Lung (tissue), 12 donors: ENCODE results near the gene RCN2. TPM values are rescaled to one million over a fixed set of nuclear protein-coding genes. Genes with fewer than 3 reads are reported as not detected.
A peak's percentile ranks its signal among the peaks of the same experiment; 100 is the strongest.

Experiments used
- ATAC-seq: fragments of 200-7000 bp; cut with Tn5 transposase; one replicate; pipeline ENCODE4 v1.9.1; 2020; ENCODE audit warnings: moderate number of reproducible peaks; ENCODE audit not compliant: insufficient read depth, low FRiP score
- DNase-seq, 3 donors: peaks; one replicate each; pipeline ENCODE4 v3.0.0-alpha.2; 2013 to 2017
- H3K27ac ChIP-seq, 2 donors: one replicate each; pipeline ENCODE4 v1.5.1; 2013; ENCODE audit warnings: mild to moderate bottlenecking in 2 of 2, moderate library complexity in 2 of 2, control low read depth in 1 of 2, inconsistent platforms in 1 of 2, low read depth in 1 of 2, low read length in 1 of 2
- H3K27me3 ChIP-seq, 3 donors: one replicate each; pipeline ENCODE4 v1.5.1; 2013; ENCODE audit warnings: low read length in 2 of 3; ENCODE audit not compliant: control insufficient read depth in 3 of 3, insufficient read depth in 3 of 3
- H3K36me3 ChIP-seq, 4 donors: one replicate each; pipeline ENCODE4 v1.5.1; 2013; ENCODE audit warnings: low read length in 4 of 4, mild to moderate bottlenecking in 1 of 4, moderate library complexity in 1 of 4; ENCODE audit not compliant: control insufficient read depth in 4 of 4, insufficient read depth in 4 of 4
- H3K4me1 ChIP-seq, 5 donors: one replicate each; pipeline ENCODE4 v1.5.1; 2013; ENCODE audit warnings: low read length in 5 of 5, mild to moderate bottlenecking in 2 of 5, moderate library complexity in 1 of 5; ENCODE audit not compliant: control insufficient read depth in 5 of 5, insufficient read depth in 5 of 5
- H3K4me3 ChIP-seq: one replicate; pipeline ENCODE4 v1.5.1; 2013; ENCODE audit warnings: mild to moderate bottlenecking, control low read depth, moderate library complexity
- H3K9ac ChIP-seq, 2 donors: one replicate each; pipeline ENCODE4 v1.5.1; 2013; ENCODE audit warnings: low read length in 2 of 2, control low read depth in 1 of 2; ENCODE audit not compliant: insufficient read depth in 1 of 2
- H3K9me3 ChIP-seq, 4 donors: one replicate each; pipeline ENCODE4 v1.5.1; 2013; ENCODE audit warnings: low read length in 3 of 4, mild to moderate bottlenecking in 1 of 4, moderate library complexity in 1 of 4; ENCODE audit not compliant: control insufficient read depth in 4 of 4, insufficient read depth in 3 of 4
- WGBS, 2 donors: extraction: QIAGEN DNeasy Blood & Tissue Kit; methylation state at CpG; one replicate each; pipeline ENCODE4 v1.1.7; 2013; 5-methylcytosine and 5-hydroxymethylcytosine counted together
- polyA plus RNA-seq, 2 donors: library from polyadenylated mRNA; stranded (reverse); fragments of 200-250 nt; gene quantifications; one replicate each; pipeline ENCODE4 v1.2.1, GENCODE V29; 2013
- total RNA-seq, 2 donors: library from RNA; depleted of rRNA in 1 of 2; stranded (reverse); fragments of >200 nt in 1 of 2; gene quantifications; one replicate each; pipeline ENCODE4 v1.2.1, GENCODE V29; 2014 to 2021
- TF ChIP-seq, protein P1 (sequence below): IDR thresholded peaks from 2 replicates; pipeline ENCODE4 v1.5.1; 2012; ENCODE audit warnings: mild to moderate bottlenecking; ENCODE audit errors: control extremely low read depth, extremely low read depth
- donor health status: control.
- donor health status: control.
- donor health status: Bipolar disorder and iron deficiency.
- donor health status: healthy.
- donor health status: DM: yes; HTN: yes; CAD: no.

Gene RCN2
- total and polyA plus RNA-seq, 4 donors, result 28.7 to 66.1 (median 34.2) TPM

DNA sequence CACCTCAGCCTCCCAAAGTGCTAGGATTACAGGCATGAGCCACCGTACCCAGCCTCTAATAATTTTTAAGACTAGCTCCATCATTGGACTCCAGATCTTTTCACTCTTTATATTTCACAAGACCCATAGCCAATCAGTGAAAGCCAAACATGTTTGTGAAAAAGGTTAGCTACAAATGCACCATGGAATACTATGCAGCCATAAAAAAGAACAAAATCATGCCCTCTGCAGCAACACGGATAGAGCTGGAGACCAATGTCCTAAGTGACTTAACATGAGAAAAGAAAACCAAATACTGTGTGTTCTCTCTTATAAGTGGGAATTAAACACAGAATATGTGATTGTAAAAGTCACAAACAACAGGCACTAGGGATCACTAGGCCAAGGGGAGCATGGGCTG is 29.6 kb upstream of the RCN2 start:
- ATAC-seq (no peak), DNase-seq (no peak)
- TF ChIP-seq, protein P1, sequence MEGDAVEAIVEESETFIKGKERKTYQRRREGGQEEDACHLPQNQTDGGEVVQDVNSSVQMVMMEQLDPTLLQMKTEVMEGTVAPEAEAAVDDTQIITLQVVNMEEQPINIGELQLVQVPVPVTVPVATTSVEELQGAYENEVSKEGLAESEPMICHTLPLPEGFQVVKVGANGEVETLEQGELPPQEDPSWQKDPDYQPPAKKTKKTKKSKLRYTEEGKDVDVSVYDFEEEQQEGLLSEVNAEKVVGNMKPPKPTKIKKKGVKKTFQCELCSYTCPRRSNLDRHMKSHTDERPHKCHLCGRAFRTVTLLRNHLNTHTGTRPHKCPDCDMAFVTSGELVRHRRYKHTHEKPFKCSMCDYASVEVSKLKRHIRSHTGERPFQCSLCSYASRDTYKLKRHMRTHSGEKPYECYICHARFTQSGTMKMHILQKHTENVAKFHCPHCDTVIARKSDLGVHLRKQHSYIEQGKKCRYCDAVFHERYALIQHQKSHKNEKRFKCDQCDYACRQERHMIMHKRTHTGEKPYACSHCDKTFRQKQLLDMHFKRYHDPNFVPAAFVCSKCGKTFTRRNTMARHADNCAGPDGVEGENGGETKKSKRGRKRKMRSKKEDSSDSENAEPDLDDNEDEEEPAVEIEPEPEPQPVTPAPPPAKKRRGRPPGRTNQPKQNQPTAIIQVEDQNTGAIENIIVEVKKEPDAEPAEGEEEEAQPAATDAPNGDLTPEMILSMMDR, result no peak
- peaks cover 0 to 3% (median 0%) of the 10 kb centered on the region in 4 donors for H3K36me3 ChIP-seq
- H3K4me1 ChIP-seq, result peaks cover 2 to 22% (median 5%) of the 10 kb centered on the region in 5 donors
- no peaks in the 10 kb centered on the region for H3K27me3 ChIP-seq
- no peak overlapping the region for H3K27ac ChIP-seq
- H3K9me3 ChIP-seq, result no peaks in the 10 kb centered on the region
- no peak overlapping the region for H3K4me3 ChIP-seq
- no peak overlapping the region for H3K9ac ChIP-seq
- 96 to 100% methylated on average over 2 of the region's 2 CpGs for WGBS, 2 donors

DNA sequence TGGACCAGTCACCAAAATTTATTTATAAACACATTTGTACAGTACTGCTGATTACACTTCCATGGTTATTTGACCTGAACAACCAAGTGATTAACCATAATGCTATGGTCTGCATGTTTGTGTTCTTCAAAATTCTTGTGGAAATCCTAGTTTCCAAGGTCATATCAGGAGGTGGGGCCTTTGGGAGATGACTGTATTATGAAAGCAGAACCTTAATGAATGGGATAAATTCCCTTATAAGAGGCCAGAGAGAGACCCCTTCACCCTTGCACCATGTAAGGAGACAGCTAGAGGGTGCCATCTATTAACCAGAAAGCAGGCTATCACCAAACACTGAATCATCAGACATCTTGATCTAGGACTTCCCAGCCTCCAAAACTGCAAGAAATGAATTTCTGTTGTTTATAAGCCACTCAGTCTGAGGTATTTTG is 28.3 kb upstream of the RCN2 start:
- ATAC-seq, result no peak
- TF ChIP-seq, protein P1, result no peak
- Histone ChIP-seq H3K4me3 (no peak overlapping the region), H3K36me3 (peaks cover 0 to 3% (median 0%) of the 10 kb centered on the region in 4 donors), H3K27ac (peak overlapping the region in 1 of 2 donors; percentile 33), H3K4me1 (peaks cover 2 to 22% (median 5%) of the 10 kb centered on the region in 5 donors), H3K27me3 (no peaks in the 10 kb centered on the region), H3K9me3 (no peaks in the 10 kb centered on the region), H3K9ac (no peak overlapping the region)
- DNase-seq, result peak in 2 of 3 donors; percentile 19 to 28

DNA sequence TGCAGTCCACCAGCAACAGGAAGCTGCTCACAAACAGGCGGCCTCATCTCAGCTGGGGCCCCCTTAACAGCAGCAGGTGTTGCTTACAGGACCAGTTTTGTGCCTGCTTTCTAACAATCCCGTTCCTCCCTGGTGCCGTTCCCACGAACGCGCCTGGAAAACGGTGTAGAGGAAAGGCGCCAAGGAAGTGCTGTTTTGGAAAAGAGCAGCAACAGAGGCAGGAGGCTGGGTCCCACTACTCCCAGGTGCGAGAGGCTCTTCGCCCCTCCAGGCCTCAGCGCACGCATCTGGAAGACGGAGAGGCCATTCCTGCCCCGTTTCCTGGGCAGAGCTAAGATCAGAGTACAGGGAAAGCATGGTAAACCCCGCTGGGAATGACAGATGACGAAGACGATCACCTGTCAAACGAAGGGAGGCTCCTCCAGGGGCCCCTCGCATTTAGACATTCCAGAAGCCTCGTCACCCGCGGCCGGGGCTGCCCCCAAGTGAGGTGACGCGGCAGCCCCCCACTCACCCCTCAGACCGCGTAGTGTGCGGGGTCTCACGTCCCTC is 27.0 kb upstream of the RCN2 start:
- no peak for ATAC-seq
- peak overlapping the region; percentile 86 to 93 for H3K27ac ChIP-seq
- H3K36me3 ChIP-seq, result no peaks in the 10 kb centered on the region
- 1 to 2% methylated on average over 29 of the region's 29 CpGs for WGBS, 2 donors
- peak in 2 of 3 donors; percentile 43 to 51 for DNase-seq
- no peaks in the 10 kb centered on the region for H3K9me3 ChIP-seq
- TF ChIP-seq, protein P1, result no peak
- peaks cover 2 to 22% (median 5%) of the 10 kb centered on the region in 5 donors for H3K4me1 ChIP-seq
- no peaks in the 10 kb centered on the region for H3K27me3 ChIP-seq
- peak overlapping the region; percentile 95 for H3K4me3 ChIP-seq
- H3K9ac ChIP-seq, result peak overlapping the region; percentile 82 to 90
